GM12801 (cell line): ENCODE results near the gene CASZ1.

Experiments used
- TF ChIP-seq, protein P1 (sequence below): IDR thresholded peaks from one replicate; pipeline ENCODE4 v1.5.1; 2011; ENCODE audit warnings: control low read depth; ENCODE audit not compliant: insufficient read length; ENCODE audit errors: extremely low read depth

The CASZ1 gene

DNA sequence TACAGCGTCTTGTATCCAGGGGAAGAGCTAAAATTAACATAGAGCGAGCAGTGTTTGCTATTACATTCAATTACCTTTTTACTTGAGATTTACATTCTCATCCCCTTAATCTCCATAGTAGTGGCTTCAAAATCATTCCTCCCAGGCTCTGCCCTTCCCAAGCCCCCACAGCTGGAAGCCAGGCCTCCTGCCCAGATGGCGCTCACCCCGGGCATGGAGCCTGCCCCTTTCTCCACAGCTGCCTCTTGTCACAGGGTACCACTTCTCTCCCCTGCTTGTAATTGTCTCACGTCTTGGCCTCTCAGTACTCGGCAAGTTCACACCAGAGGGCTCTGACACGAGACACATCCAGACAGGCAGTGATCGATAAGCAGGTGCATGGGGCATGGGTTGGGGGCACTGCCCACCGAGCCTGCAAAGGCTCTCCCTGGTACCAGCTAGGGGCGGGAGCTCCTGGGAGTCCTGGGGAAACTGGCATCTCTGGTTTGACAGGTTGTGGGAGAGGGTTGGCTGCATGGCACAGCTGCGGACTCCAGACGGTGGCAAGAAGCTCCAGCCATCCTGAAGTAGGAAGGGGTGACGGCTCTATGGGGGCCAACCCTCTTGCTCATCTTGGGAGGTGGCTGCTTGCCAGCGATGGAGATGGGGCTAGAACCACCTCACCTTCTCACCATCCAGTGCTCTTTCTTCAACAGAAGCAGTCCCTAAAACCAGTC, 20.1 kb downstream of the CASZ1 start:
- TF ChIP-seq, protein P1, sequence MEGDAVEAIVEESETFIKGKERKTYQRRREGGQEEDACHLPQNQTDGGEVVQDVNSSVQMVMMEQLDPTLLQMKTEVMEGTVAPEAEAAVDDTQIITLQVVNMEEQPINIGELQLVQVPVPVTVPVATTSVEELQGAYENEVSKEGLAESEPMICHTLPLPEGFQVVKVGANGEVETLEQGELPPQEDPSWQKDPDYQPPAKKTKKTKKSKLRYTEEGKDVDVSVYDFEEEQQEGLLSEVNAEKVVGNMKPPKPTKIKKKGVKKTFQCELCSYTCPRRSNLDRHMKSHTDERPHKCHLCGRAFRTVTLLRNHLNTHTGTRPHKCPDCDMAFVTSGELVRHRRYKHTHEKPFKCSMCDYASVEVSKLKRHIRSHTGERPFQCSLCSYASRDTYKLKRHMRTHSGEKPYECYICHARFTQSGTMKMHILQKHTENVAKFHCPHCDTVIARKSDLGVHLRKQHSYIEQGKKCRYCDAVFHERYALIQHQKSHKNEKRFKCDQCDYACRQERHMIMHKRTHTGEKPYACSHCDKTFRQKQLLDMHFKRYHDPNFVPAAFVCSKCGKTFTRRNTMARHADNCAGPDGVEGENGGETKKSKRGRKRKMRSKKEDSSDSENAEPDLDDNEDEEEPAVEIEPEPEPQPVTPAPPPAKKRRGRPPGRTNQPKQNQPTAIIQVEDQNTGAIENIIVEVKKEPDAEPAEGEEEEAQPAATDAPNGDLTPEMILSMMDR = no peak

DNA sequence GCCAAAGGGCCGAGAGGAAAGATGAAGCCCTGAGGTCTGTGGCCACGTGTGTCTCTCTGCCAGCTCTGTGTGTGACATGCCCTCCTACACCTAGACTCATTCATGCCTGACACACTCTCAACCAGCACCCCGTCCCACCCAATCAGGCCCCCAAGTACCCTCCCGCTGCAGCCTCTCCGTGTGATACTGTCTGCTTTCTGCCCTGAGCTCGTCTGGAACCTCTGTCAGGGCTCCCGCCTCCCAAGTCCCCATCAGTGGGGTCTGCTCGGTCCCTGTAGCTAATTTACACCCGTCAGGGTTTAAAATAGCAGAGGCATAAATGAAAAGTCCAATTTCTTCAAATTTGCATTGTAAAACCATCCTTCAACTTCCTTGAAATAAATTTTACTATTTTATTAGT, 20.7 kb downstream of the CASZ1 start:
- TF ChIP-seq, protein P1 = no peak

DNA sequence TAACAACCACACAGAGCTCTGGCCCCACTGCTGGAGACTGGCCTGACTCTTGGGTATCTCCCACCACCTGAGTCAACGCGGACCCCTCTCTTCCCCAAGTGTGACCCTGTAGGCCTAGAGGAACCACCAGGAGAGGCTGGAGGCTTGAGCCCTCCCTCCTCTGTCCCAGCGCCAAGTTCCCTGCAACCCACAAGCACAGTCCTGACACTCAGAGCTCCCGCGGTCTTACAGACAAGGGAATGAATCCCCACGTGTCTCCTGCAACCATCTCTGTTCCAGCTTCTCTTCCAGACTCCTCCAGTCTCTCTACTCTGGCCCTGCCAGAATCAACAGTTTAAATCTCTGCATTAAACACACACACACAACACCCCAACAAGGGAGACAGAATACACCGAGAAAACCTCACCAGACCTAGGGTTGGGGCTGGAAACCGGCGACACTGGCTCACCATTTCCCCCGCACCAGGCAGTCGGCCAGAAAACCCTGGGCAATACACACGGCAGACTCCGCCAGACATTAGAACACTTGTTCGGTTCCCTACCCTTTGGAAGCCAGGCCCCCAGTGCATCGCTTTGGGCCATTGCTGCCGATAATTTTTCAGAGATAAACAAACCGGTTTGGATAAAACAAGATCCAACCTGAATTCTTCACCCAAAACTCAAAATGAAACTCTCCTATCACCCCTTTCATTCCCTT, 21.7 kb downstream of the CASZ1 start:
- TF ChIP-seq, protein P1 = no peak

DNA sequence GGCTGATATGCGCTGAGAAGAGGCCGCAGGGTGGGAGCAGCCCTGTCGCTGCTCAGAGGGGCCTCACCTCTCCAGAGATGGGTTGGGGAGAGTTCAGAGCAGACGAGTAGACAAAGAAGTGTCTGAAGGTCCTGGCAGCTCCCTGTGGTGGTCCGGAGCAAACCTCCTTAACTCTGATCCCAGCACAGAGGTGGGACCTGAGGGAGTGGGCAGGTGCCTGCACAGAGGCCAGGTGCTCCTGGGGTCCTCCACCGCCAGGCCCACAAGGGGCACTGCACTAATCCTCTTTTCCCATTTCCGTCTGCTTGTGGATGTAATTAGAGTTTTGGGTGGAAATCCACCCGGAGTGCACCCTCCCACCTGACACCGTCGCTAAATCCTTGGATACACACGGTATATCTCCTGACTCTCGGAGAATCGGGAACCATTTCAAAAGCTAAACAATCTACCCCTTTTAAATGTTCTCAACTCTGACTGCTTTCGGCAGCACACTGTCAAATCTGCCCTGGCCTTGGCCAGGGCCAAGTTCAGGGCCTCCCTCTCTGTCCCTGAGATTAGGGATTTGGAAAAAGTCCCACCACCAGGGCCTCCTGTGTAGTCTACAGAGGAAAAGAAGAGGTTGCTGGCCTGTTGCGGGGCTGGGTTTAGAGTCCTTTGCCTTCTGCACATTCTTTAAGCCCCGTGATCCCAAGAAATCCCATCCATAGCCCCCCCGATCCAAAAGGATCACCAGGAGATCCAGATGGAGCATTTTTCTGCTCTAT, 22.4 kb downstream of the CASZ1 start:
- TF ChIP-seq, protein P1 = no peak

DNA sequence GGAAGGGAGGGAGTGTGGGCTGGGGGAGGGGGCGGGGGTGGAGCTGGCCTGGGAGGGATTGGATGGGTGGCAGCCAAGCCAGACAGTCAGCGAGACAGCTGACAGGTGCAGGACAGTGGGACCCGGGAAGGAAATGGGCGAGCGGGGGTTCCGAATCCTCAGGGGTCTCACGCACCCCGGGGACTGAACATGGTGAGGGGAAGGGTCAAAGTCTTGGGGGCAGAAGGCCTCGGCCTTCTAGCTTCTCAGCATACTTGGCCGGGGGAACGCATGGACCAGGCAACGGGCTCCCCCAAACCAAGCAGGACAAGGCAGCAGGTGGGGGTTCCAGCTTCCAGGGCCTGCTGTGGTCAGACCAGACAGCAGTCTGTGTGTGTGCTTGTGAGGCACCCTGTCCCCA, 23.1 kb downstream of the CASZ1 start:
- TF ChIP-seq, protein P1 = no peak

DNA sequence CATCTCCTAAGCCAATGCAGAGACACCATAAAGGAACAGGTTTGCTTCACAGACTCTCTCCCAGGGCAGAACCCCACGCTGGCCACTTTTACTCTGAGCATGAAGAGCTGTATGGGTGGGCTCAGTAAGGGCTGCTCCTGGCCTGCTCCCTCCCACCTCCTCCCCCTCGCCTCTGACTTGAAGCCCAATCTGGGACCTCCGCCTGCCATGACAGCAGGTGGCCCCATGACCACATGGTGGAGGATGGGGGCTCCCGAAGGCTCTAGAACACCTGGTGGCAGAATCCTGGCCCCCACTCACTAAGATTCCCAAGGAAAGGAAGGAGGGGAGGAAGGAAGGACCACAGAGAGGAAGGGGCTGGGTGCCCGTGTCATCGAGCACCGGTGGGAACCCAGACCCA, 23.7 kb downstream of the CASZ1 start:
- TF ChIP-seq, protein P1 = no peak

DNA sequence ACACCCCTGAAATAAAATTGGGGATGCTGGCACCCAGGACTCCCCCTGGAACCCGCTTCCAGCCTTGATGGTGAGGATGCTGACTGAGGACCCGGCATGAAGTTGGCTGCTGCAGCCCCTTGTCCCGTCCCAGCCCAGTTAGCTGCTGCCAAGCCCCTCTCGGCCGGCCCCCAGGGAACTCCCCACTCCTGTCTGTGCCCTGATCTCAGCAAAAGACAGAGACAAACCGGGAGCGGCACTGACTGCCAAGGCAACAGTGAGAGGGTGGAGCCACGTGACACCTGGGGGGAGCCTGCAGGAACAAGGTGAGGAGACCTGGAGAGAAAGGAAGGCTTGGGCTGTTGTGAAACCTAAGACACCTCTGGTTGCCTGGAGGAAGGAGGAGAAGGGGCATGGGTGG, 24.7 kb downstream of the CASZ1 start:
- TF ChIP-seq, protein P1 = no peak
